GM23338 (cell line): ENCODE results near the gene URM1. TPM values are rescaled to one million over a fixed set of nuclear protein-coding genes. Genes with fewer than 3 reads are reported as not detected.

ENCODE experiments used
- ATAC-seq: fragments of 200-7000 bp; cut with Tn5 transposase; 3 replicates; pipeline ENCODE4 v1.9.1; 2020
- DNase-seq: peaks from one replicate; pipeline ENCODE4 v3.0.0-alpha.2; 2015; ENCODE audit warnings: low spot score
- H2AFZ ChIP-seq: fragments of 200-600 bp; sonication (generic); 2 replicates; pipeline ENCODE4 v1.8.0; 2016; ENCODE audit warnings: antibody characterized with exemption, mild to moderate bottlenecking, moderate library complexity
- H3F3A ChIP-seq: fragments of 200-600 bp; sonication (generic); replicated peaks from 2 replicates; pipeline ENCODE4 v1.8.0; 2017; ENCODE audit warnings: antibody characterized with exemption, mixed run types, low read depth
- H3K27ac ChIP-seq: fragments of 200-600 bp; sonication (generic); 2 replicates; pipeline ENCODE4 v1.6.1; 2016; ENCODE audit warnings: low read depth
- H3K27me3 ChIP-seq: fragments of 200-600 bp; sonication (generic); 2 replicates; pipeline ENCODE4 v1.8.0; 2016; ENCODE audit warnings: mild to moderate bottlenecking, mixed run types, moderate library complexity; ENCODE audit not compliant: insufficient read depth
- H3K36me3 ChIP-seq: fragments of 200-600 bp; sonication (generic); 2 replicates; pipeline ENCODE4 v1.8.0; 2016; ENCODE audit warnings: mild to moderate bottlenecking; ENCODE audit not compliant: insufficient read depth
- H3K4me1 ChIP-seq: fragments of 200-600 bp; sonication (generic); 2 replicates; pipeline ENCODE4 v1.8.0; 2016; ENCODE audit warnings: mild to moderate bottlenecking, moderate library complexity; ENCODE audit not compliant: insufficient read depth
- H3K4me2 ChIP-seq: fragments of 200-600 bp; sonication (generic); 2 replicates; pipeline ENCODE4 v1.7.1; 2017; ENCODE audit warnings: mixed run types
- H3K4me3 ChIP-seq: fragments of 200-600 bp; sonication (generic); 2 replicates; pipeline ENCODE4 v1.6.1; 2016; ENCODE audit warnings: mixed run types
- H3K79me2 ChIP-seq: fragments of 200-600 bp; sonication (generic); replicated peaks from 2 replicates; pipeline ENCODE4 v1.8.0; 2017; ENCODE audit warnings: mild to moderate bottlenecking; ENCODE audit not compliant: insufficient read depth
- H3K9me2 ChIP-seq: fragments of 200-600 bp; sonication (generic); 2 replicates; pipeline ENCODE4 v1.8.0; 2017; ENCODE audit not compliant: insufficient read depth
- H4K20me1 ChIP-seq: fragments of 200-600 bp; sonication (generic); replicated peaks from 2 replicates; pipeline ENCODE4 v1.8.0; 2017; ENCODE audit warnings: mild to moderate bottlenecking; ENCODE audit not compliant: insufficient read depth
- H3K27ac Mint-ChIP-seq: 2 replicates; pipeline ENCODE4 v1.8.0; 2020; ENCODE audit warnings: inconsistent platforms, mild to moderate bottlenecking, moderate library complexity, mixed read lengths
- H3K27me3 Mint-ChIP-seq: 3 replicates; pipeline ENCODE4 v1.8.0; 2022; ENCODE audit warnings: low read depth, mild to moderate bottlenecking, moderate library complexity, mixed read lengths, inconsistent platforms; ENCODE audit not compliant: insufficient read depth, poor library complexity
- H3K36me3 Mint-ChIP-seq: 3 replicates; pipeline ENCODE4 v1.8.0; 2021; ENCODE audit warnings: low read depth, mild to moderate bottlenecking, inconsistent platforms, moderate library complexity, mixed read lengths
- H3K4me1 Mint-ChIP-seq: 3 replicates; pipeline ENCODE4 v1.8.0; 2020; ENCODE audit warnings: mild to moderate bottlenecking, inconsistent platforms, mixed read lengths
- H3K4me3 Mint-ChIP-seq: 3 replicates; pipeline ENCODE4 v1.8.0; 2021; ENCODE audit warnings: moderate library complexity, mild to moderate bottlenecking, inconsistent platforms, mixed read lengths
- H3K9me3 Mint-ChIP-seq: 3 replicates; pipeline ENCODE4 v1.8.0; 2020; ENCODE audit warnings: moderate library complexity, mild to moderate bottlenecking, inconsistent platforms, mixed read lengths
- EZH2phosphoT487 ChIP-seq: fragments of 200-600 bp; sonication (generic); IDR thresholded peaks from one replicate; pipeline ENCODE4 v1.8.1; 2018; ENCODE audit warnings: antibody characterized with exemption; ENCODE audit not compliant: unreplicated experiment
- POLR2AphosphoS5 ChIP-seq: IDR thresholded peaks from 2 replicates; pipeline ENCODE4 v1.6.1; 2016; ENCODE audit warnings: antibody characterized with exemption, low read depth
- ZNF114 ChIP-seq: fragments of 250-450 bp; sonication (Bioruptor Pico); IDR thresholded peaks from 2 replicates; pipeline ENCODE4 v1.5.0; 2020; ENCODE audit warnings: mild to moderate bottlenecking, moderate library complexity
- ZNF462 ChIP-seq: fragments of 250-450 bp; sonication (Bioruptor Pico); IDR thresholded peaks from 2 replicates; pipeline ENCODE4 v1.5.0; 2020; ENCODE audit warnings: mild to moderate bottlenecking, moderate library complexity
- polyA plus RNA-seq: library from polyadenylated mRNA; unstranded; fragments of >200 nt; fragmentation: Nextera tagmentation; extraction: Ambion mirVana; gene quantifications from 2 replicates; pipeline ENCODE4 v1.2.1, GENCODE V29; 2016
- total RNA-seq: library from RNA; depleted of rRNA; stranded (reverse); fragments of >200 nt; shearing (Covaris generic); gene quantifications from 2 replicates; pipeline ENCODE4 v1.2.3, GENCODE V29; 2014

URM1 gene
- total and polyA plus RNA-seq, 2 experiments from 2014 or later, result 28.6 to 47.8 TPM

- peaks cover 17% of the 10 kb centered on the region; the same call in 1 of the 2 replicates for H3F3A ChIP-seq
- H3K4me1 ChIP-seq, result peaks cover 22% of the 10 kb centered on the region; the same call in 1 of the 2 replicates
- no peaks in the 10 kb centered on the region for H3K9me3 Mint-ChIP-seq
- H3K27ac ChIP-seq, result no peak overlapping the region
- peaks cover 62% of the 10 kb centered on the region for H3K27me3 Mint-ChIP-seq
- H3K9me2 ChIP-seq, result no peaks in the 10 kb centered on the region
- no peaks in the 10 kb centered on the region for H3K36me3 ChIP-seq
- H4K20me1 ChIP-seq, result no peaks in the 10 kb centered on the region
- H3K79me2 ChIP-seq, result no peaks in the 10 kb centered on the region
- DNase-seq, result no peak
- peak overlapping the region; percentile 59; the same call in 1 of the 2 replicates for H3K4me2 ChIP-seq
- peak overlapping the region; percentile 63; the same call in 1 of the 2 replicates for H2AFZ ChIP-seq
- TF ChIP-seq POLR2AphosphoS5 (no peak), ZNF114 (CRISPR knock-in tag) (no peak), ZNF462 (CRISPR knock-in tag) (no peak), EZH2phosphoT487 (no peak)
- H3K4me3 Mint-ChIP-seq, result peak overlapping the region; percentile 41; the same call in 2 of the 3 replicates
- H3K4me3 ChIP-seq, result no peak overlapping the region; the same call in 1 of the 2 replicates
- H3K27me3 ChIP-seq, result peaks cover 81% of the 10 kb centered on the region
- no peak overlapping the region for H3K27ac Mint-ChIP-seq
- H3K4me1 Mint-ChIP-seq, result peaks cover 25% of the 10 kb centered on the region
- no peaks in the 10 kb centered on the region for H3K36me3 Mint-ChIP-seq
- ATAC-seq, result no peak
Measured at GRCh38 chr9:128416432-128417019, 45.4 kb downstream of the URM1 start.
